IgD-negative memory B cell (primary cell): ENCODE measurements around the gene STK39. TPM values are rescaled to one million over a fixed set of nuclear protein-coding genes. Genes with fewer than 3 reads are reported as not detected.

Experiments used
- H3K27ac Mint-ChIP-seq, 3 donors: one replicate each; pipeline ENCODE4 v1.8.0; 2020 to 2022; ENCODE audit warnings: mild to moderate bottlenecking in 3 of 3, mixed read lengths in 3 of 3, moderate library complexity in 1 of 3
- H3K27me3 Mint-ChIP-seq: one replicate; pipeline ENCODE4 v1.8.0; 2021; ENCODE audit warnings: mixed read lengths
- H3K36me3 Mint-ChIP-seq: one replicate; pipeline ENCODE4 v1.8.0; 2020; ENCODE audit warnings: mild to moderate bottlenecking, mixed read lengths
- H3K4me1 Mint-ChIP-seq, 3 donors: one replicate each; pipeline ENCODE4 v1.8.0; 2020 to 2022; ENCODE audit warnings: mixed read lengths in 3 of 3, mild to moderate bottlenecking in 1 of 3
- H3K4me3 Mint-ChIP-seq, 4 donors: one replicate each; pipeline ENCODE4 v1.8.0; 2020 to 2022; ENCODE audit warnings: mild to moderate bottlenecking in 4 of 4, mixed read lengths in 4 of 4, moderate library complexity in 3 of 4
- H3K9me3 Mint-ChIP-seq, 3 donors: one replicate each; pipeline ENCODE4 v1.8.0; 2020 to 2021; ENCODE audit warnings: mixed read lengths in 3 of 3, mild to moderate bottlenecking in 1 of 3
- polyA plus RNA-seq: library from polyadenylated mRNA; unstranded; fragments of 300-500 nt; fragmentation: Illumina TruSeq; gene quantifications from one replicate; pipeline ENCODE4 v1.2.3, GENCODE V29; 2021

STK39 gene
- polyA plus RNA-seq, 1 donor from 2014 or later: 1.6 TPM

DNA sequence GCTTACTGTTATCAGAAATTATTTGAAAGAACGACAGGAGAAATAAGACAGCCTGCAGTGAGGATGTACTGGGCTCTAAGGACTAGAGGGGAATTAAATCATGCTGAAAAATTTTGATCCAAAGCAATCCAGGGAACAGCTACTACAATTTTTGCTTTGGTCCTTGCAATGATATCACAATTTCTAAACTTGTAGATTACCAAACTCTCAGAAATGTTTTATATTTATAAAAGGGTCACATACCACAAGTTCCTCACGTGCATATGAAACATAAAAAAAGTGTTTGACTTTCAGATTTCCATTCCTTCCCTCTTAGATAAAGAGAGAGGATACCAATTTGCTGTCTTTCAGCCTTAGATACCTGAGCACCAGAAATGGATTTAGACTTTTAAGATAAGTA is 261.2 kb downstream of the STK39 start:
- peaks cover 25% of the 10 kb centered on the region for H3K36me3 Mint-ChIP-seq
- no peaks in the 10 kb centered on the region for H3K9me3 Mint-ChIP-seq
- no peak overlapping the region for H3K4me3 Mint-ChIP-seq

DNA sequence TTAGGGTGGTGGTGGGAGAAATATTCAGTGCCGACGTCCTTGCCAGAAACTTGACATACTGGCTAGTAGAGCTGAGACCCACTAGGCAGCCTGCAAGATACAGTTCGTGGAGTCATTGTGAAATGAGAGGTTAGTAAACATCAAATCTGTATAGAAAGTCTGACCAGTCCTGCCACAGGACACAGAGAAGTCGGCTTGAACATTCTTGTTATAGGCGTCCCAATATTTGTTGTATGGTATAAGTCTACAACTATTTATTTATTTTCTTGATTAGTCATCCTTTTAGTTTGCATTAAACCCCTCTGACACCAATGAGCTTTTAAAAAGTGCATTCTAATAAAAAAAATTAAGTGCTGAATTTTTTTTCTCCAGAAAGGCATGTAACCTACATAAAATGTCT is 265.4 kb downstream of the STK39 start:
- no peak overlapping the region for H3K27ac Mint-ChIP-seq
- H3K4me3 Mint-ChIP-seq: no peak overlapping the region
- peaks cover 33% of the 10 kb centered on the region for H3K36me3 Mint-ChIP-seq
- no peaks in the 10 kb centered on the region for H3K9me3 Mint-ChIP-seq
- no peaks in the 10 kb centered on the region for H3K4me1 Mint-ChIP-seq
- H3K27me3 Mint-ChIP-seq: no peaks in the 10 kb centered on the region

More for the DNA sequence above, 261.2 kb downstream of the STK39 start:
- no peaks in the 10 kb centered on the region for H3K4me1 Mint-ChIP-seq
- no peak overlapping the region for H3K27ac Mint-ChIP-seq
- no peaks in the 10 kb centered on the region for H3K27me3 Mint-ChIP-seq

DNA sequence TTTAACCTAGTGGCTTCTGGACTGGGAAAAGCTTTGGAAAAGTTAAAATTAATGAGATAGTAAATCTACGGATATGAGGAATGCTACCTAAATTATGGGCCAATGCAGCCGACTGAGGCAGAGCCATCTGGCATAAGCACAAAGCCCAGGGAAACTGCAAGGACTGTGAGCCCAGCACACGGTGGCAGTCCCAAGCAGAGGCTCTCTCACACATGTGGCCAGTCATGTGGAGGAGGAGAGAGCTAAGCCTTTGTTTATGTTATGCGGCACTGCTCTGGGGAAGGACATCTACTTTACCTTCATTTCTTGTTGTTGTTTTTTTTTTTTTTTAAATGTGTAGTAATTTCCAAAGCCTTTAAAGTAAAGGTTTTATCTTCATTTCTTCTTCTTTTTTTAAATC is 267.0 kb downstream of the STK39 start:
- no peaks in the 10 kb centered on the region for H3K4me1 Mint-ChIP-seq

DNA sequence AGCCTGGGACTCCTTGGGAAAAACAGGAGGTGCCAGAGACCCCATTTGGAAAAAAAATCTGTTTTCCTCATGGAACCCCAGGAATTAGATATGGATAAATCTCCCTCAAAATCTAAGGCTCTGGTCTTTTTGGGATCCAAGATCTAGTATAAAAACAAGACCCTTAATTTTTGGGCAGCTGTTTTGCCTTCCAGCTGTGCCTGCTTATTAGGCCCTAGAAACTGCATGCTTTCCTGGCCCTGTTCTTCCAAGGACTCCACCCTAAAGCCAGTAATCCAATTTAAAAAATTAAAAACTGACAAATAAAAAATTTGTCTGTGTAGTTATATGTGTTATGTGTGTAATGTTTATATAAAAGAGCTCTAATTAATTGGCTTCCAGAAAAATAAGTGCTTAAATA is 274.6 kb downstream of the STK39 start:
- H3K27ac Mint-ChIP-seq: peak overlapping the region in 1 of 3 donors; percentile 43
- no peaks in the 10 kb centered on the region for H3K27me3 Mint-ChIP-seq
- H3K9me3 Mint-ChIP-seq: peaks cover 5 to 6% (median 6%) of the 10 kb centered on the region in 3 donors
- H3K36me3 Mint-ChIP-seq: peaks cover 18% of the 10 kb centered on the region
- H3K4me1 Mint-ChIP-seq: peaks cover 0 to 2% (median 1%) of the 10 kb centered on the region in 3 donors
- no peak overlapping the region for H3K4me3 Mint-ChIP-seq

More for the DNA sequence above, 267.0 kb downstream of the STK39 start:
- Mint-ChIP-seq H3K27me3 (no peaks in the 10 kb centered on the region), H3K36me3 (peaks cover 34% of the 10 kb centered on the region), H3K27ac (no peak overlapping the region), H3K9me3 (peaks cover 0 to 3% (median 0%) of the 10 kb centered on the region in 3 donors), H3K4me3 (no peak overlapping the region)

DNA sequence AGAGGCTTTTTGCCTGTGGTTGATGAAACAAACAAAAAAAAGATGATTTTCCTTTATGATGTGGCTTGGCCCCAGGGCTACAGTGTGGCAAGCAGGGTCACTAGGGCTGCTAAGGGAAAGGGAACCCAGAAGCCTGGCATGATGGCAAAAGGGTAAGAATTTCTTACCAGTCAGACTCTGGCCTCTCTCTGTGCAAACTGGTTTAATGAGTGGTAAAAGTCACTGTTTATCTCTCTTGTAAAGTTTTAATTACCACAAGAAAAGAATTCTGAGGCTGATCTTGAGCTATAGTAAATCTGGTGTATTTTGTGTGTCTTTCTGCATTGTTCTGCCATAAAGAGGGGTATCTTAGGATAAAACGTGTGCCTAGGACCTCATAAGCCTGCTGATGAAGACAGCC is 275.4 kb downstream of the STK39 start:
- Mint-ChIP-seq H3K27me3 (no peaks in the 10 kb centered on the region), H3K36me3 (peaks cover 17% of the 10 kb centered on the region), H3K9me3 (peaks cover 5 to 6% (median 6%) of the 10 kb centered on the region in 3 donors), H3K27ac (peak overlapping the region in 1 of 3 donors; percentile 71), H3K4me1 (peaks cover 0 to 2% (median 1%) of the 10 kb centered on the region in 3 donors), H3K4me3 (no peak overlapping the region)

DNA sequence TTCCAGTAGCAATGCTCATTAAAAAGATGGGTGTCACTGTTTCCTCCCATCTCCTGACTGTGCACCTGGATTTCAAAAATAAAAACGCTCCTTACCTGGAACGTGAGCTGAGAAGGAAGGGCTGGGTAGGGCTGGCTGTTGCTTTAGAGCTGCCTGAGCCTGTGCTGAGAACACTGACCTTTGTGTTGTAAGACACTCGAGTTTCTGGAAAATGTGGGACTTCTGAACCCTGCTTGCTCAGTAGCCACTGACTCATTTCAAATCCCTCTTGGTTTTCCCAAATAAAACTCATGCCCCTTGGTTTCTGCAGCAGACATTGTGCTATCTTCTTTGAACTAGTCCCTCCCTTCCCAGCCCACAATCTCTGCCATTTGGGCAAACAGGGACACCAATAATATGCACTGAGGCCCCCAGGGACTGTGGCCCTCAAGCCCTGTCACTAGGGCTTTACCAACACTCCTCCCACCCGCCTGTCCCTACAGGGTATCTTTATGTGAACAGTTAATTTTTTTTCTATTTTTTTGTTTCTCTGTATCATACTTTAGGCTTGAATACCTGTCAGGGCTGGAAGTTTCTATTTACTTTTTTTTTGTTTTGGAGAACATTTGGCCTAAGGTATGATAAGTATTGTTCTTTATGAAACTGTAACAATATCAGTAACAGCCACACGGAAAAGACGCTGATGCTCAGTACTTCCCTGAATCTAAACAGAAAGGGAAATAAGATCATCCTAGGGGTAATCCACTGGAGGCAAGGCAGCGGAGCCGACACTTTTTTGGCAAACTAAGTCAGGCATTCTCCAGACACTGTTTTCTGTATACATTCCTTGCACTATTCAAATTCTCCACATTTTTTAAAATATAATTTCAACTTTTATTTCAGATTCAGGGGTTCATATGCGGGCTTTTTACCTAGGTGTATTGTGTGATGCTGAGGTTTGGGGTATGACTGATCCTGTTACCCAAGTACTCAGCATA is 280.2 kb downstream of the STK39 start:
- H3K27ac Mint-ChIP-seq: no peak overlapping the region
- no peak overlapping the region for H3K4me3 Mint-ChIP-seq
- H3K9me3 Mint-ChIP-seq: peaks cover 0 to 3% (median 3%) of the 10 kb centered on the region in 3 donors
- peaks cover 5% of the 10 kb centered on the region for H3K36me3 Mint-ChIP-seq
- peaks cover 0 to 4% (median 3%) of the 10 kb centered on the region in 3 donors for H3K4me1 Mint-ChIP-seq
- H3K27me3 Mint-ChIP-seq: no peaks in the 10 kb centered on the region

DNA sequence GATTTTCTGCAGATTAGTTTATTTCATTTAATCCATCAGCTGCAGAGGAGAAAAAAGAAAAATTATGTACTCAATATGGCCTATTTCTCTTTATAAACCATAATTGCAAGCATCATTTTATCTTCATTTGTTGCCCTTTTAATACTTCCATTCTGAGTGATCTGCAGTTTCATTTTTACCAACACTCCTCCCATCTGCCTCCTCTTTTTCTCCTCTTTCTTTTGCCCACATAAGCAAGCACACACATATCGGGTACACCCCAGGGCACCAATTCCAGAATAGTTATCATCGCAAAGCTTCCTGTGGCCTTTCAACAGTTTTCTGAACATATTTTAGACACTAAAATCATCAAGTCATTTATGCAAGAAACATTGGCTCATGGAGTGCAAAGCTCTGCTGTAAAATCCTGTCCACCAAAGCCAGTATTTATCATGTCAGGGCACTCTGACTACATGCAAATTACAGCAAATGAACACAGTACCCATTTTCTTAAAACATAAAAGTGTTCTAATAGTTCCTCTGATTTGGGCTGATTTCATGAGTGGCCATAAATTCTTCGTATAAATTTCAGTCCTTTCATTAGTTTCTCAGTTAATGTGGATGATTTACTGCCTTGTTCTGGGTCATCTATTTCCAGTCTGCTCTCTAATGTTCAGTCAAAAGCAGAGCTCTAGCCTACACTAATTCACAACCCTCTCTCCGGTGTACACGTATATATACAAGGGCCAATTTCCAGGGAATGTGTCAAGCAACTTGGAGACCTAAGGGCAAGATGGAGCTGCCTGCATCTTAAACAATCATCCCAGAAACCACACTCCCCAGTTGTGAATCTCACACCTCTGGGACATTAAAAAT is 281.3 kb downstream of the STK39 start:
- no peak overlapping the region for H3K27ac Mint-ChIP-seq
- no peaks in the 10 kb centered on the region for H3K27me3 Mint-ChIP-seq
- H3K36me3 Mint-ChIP-seq: peaks cover 7% of the 10 kb centered on the region
- peak overlapping the region in 1 of 4 donors; percentile 18 for H3K4me3 Mint-ChIP-seq
- peaks cover 0 to 4% (median 2%) of the 10 kb centered on the region in 3 donors for H3K4me1 Mint-ChIP-seq
- no peaks in the 10 kb centered on the region for H3K9me3 Mint-ChIP-seq

DNA sequence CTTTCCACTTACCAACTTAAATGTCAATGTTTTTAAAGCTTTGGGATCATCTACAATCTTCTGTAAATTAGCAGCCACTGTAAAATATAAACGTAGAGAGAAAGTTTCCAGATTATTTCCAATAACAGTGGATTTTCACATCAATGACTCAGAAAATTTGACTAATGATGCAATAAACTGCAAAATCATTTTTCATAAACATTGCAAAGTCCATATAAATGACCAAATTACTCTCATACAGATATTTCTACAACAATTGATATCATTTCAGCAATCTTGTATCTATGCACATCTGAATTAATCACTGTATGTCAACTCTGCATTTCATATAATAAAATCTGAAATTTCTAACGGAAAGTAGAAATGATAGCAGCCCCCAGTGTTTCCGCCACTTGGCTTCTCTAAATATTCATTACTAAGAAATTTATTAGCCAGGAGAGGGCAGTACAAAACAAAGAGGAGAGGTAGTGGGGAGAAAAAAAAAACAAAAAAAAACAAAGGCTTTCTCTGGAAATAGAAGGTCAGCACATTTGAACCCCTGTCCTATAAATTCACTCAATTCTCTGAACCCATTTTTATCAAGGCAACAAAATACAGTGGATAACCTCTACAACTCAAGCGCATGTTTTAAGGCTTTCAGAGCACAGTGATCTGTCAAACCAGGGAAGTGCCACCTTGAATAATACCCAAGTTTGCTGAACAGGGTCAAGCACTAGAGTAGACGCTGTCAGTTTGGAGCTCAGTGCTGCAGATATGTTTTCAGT is 282.6 kb downstream of the STK39 start:
- H3K27ac Mint-ChIP-seq: peak overlapping the region in 1 of 3 donors; percentile 53

DNA sequence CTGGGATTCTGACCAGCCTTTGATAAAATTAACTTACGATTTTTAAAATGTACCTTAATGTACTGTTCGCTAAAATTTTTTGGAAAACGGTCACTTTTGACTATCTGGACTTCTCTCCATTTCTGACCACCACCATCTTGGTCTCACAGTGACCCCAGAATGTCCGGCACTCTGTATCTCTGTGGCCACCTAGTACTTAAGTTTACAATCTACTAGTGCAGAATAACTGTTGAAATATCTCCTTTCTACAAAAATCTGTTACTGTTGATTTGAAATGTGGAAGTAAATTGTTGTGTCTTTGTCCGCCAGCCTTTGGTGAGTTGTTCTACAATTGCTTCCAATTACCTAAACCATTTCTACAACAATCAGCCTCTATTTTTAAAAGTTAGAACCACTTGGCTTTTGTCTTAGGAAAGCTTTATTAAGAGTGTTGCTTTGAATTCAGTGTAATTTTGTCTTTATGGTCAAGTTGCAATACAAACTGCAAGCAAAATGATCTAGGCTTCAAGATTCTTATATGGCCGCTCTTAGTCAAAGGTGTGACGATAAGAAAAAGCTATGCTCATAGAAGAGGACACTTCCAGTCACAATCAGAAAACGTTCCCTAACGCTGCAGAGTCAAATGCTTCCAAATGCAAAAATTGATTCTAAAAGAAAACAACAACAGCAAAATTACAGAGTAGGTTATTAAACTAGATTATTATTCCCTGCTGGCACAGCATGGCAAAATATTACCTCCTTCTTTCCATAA is 283.3 kb downstream of the STK39 start:
- Mint-ChIP-seq H3K4me3 (no peak overlapping the region), H3K27me3 (no peaks in the 10 kb centered on the region), H3K9me3 (no peaks in the 10 kb centered on the region), H3K36me3 (peaks cover 6% of the 10 kb centered on the region), H3K4me1 (peaks cover 0 to 4% (median 2%) of the 10 kb centered on the region in 3 donors), H3K27ac (peak overlapping the region in 1 of 3 donors; percentile 53)

More for the DNA sequence above, 282.6 kb downstream of the STK39 start:
- Mint-ChIP-seq H3K4me3 (no peak overlapping the region), H3K9me3 (no peaks in the 10 kb centered on the region), H3K4me1 (peaks cover 0 to 4% (median 2%) of the 10 kb centered on the region in 3 donors), H3K27me3 (no peaks in the 10 kb centered on the region), H3K36me3 (peaks cover 6% of the 10 kb centered on the region)

DNA sequence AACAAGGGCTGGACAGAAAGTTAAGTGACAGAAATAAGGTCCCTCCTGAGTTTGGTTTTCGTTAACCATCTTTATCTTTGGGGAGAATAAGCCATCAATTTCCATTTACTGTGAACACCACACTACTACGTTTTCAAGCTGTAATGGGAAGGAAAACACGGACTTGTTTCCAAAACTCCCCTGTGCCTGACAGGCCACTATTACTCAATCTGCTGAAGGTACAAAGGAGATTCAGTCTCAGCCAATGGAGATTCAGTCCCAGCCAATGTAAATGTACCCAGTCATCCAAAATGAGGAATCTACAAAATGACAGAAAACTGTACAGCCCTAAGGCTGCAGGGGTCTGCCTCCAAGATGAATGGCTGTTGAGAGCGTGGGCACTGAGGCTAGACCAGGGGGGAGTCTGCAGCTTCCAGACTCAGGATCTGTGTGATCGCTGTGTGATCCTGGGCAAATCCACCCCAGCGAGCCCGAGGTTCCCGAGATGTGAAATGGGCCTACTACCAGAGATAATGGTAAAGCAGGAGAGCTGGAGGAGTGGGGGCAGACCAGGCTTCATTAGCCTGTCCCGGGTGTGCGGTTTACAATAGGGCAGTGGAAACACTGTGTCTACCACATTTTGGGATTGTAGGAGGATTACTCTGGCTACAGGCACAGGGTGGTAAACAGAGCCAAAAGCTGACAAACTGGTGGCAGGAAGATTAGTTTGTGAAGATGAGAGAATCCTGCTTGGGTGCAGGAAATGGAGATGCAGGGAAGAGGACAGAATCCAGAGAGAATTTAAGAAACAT is 284.8 kb downstream of the STK39 start:
- Mint-ChIP-seq H3K9me3 (no peaks in the 10 kb centered on the region), H3K36me3 (peaks cover 6% of the 10 kb centered on the region), H3K27ac (no peak overlapping the region), H3K4me1 (peaks cover 0 to 2% (median 2%) of the 10 kb centered on the region in 3 donors), H3K4me3 (no peak overlapping the region), H3K27me3 (no peaks in the 10 kb centered on the region)

DNA sequence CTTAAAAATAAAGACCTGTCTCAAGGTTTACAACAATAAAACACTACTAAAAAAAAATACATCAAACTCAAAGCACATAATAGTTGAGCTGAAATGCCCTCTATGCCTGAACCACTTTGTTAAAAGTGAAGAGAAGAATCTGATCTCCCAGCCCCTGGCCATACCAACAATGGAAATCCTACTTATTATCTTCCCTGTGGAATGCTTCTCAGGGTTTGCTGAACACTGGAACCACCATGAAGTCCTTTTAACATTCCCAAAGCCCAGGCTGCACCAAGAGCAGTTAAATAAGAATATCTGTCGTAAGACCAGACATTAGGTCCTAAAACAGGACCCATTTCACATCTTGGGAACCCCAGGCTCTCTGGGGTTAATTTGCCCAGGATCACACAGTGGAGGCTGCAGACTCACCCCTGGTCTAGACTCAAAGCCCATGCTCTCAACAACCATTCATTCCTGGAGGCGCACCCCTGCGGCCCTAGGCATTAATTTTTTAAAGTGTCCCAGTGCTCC is 285.8 kb downstream of the STK39 start:
- Mint-ChIP-seq H3K9me3 (no peaks in the 10 kb centered on the region), H3K36me3 (peaks cover 9% of the 10 kb centered on the region), H3K27ac (no peak overlapping the region), H3K27me3 (no peaks in the 10 kb centered on the region), H3K4me1 (peaks cover 0 to 2% (median 2%) of the 10 kb centered on the region in 3 donors), H3K4me3 (no peak overlapping the region)

DNA sequence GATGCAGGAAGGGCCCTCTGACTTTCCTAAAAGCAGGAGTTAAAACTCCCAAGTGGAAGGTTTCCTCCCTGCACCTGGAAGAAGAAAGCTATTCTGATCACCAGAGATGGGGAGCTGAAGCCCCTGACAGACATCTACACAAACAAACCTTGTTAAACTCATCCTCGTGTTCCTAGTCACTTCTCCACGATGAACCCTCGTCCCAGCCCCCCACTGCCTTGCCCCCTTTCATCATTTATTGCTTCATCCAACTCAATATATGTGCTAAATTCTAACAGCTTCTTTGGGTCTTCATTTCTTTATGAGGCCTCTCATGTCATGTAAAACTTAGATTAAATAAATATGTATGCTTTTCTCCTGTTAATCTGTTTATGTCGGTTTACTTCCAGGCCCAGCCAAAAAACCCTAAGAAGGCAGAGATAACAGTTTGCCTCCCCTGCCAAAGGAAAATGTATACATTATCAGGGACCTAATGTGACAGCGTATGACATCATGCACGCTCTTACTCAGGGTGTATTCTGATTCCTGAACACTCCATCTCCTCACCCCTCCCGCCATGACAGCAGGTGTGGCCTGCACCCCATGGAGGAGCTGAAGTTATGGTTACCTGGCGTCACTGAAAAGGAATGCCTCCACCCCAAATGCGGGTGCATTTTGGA is 287.2 kb downstream of the STK39 start:
- Mint-ChIP-seq H3K4me1 (no peaks in the 10 kb centered on the region), H3K27me3 (no peaks in the 10 kb centered on the region), H3K27ac (no peak overlapping the region), H3K36me3 (peaks cover 9% of the 10 kb centered on the region), H3K9me3 (no peaks in the 10 kb centered on the region), H3K4me3 (no peak overlapping the region)

DNA sequence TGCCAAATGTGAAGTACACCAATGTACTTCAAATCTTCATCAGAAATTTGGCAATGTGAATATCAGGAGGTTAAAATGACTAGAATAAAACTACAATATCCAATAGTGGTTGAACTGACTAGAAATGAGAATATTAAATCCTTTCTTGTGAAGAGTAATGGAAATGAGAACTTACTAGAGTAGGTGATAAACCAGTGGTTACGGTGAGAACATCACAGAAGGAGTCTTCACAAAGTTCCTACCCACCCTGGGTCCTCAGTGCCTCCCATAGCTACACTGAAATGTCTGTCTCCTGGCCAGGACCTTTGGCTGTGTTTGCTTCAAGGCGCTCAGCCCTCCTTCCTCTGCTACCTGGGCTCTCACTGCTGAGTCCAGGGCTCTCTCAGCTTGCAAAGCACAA is 289.7 kb downstream of the STK39 start:
- Mint-ChIP-seq H3K4me1 (no peaks in the 10 kb centered on the region), H3K27ac (no peak overlapping the region), H3K27me3 (no peaks in the 10 kb centered on the region), H3K9me3 (no peaks in the 10 kb centered on the region), H3K4me3 (no peak overlapping the region), H3K36me3 (peaks cover 12% of the 10 kb centered on the region)
